Thoracic aorta (tissue), 2 donors: ENCODE results near the gene LMF2. TPM values are rescaled to one million over a fixed set of nuclear protein-coding genes. Genes with fewer than 3 reads are reported as not detected.

Source experiments
- ATAC-seq: fragments of 150-250 bp; one replicate; pipeline ENCODE4 v1.8.0; 2017; ENCODE audit warnings: low read depth; ENCODE audit not compliant: insufficient number of reproducible peaks, low FRiP score
- DNase-seq: peaks from one replicate; pipeline ENCODE4 v3.0.0-alpha.2; 2020; ENCODE audit warnings: low spot score
- H3K27ac ChIP-seq, 2 donors: fragments of 200-600 bp; sonication (generic); 1 replicate in 1 of 2; 2 replicates in 1 of 2; pipeline ENCODE4 v1.5.1; 2016; ENCODE audit warnings: mild to moderate bottlenecking in 2 of 2, moderate library complexity in 2 of 2
- H3K27me3 ChIP-seq: fragments of 200-600 bp; sonication (generic); replicated peaks from 2 replicates; pipeline ENCODE4 v1.6.0; 2016; ENCODE audit warnings: mild to moderate bottlenecking; ENCODE audit not compliant: insufficient read depth
- H3K36me3 ChIP-seq: fragments of 200-600 bp; sonication (generic); one replicate; pipeline ENCODE4 v1.5.1; 2016
- H3K4me1 ChIP-seq, 2 donors: fragments of 200-600 bp; sonication (generic); 1 replicate in 1 of 2; 2 replicates in 1 of 2; pipeline versions ENCODE4 v1.5.1 to v1.6.0; 2016; ENCODE audit warnings: low read depth in 2 of 2, mild to moderate bottlenecking in 1 of 2; ENCODE audit not compliant: control insufficient read depth in 1 of 2
- H3K4me3 ChIP-seq: fragments of 200-600 bp; sonication (generic); 2 replicates; pipeline ENCODE4 v1.5.1; 2016; ENCODE audit warnings: mild to moderate bottlenecking
- H3K9me3 ChIP-seq: fragments of 200-600 bp; sonication (generic); 2 replicates; pipeline ENCODE4 v1.5.1; 2016
- CTCF ChIP-seq: fragments of 200-600 bp; sonication (generic); IDR thresholded peaks from one replicate; pipeline ENCODE4 v1.5.1; 2019; ENCODE audit warnings: antibody characterized with exemption
- total RNA-seq, 2 donors: library from RNA; depleted of rRNA; stranded (reverse); fragments of >200 nt; gene quantifications; one replicate each; pipeline versions ENCODE4 v1.1.0 to v1.2.3, GENCODE V29; 2016

LMF2 gene
- total RNA-seq, 2 donors from 2014 or later: 61.9 to 87.6 TPM

GRCh38 chr22:50475652-50476002 is 31.9 kb downstream of the LMF2 start:
- Histone ChIP-seq H3K4me1 (peaks cover 32 to 38% of the 10 kb centered on the region in 2 donors), H3K36me3 (no peaks in the 10 kb centered on the region), H3K4me3 (peak overlapping the region; percentile 94), H3K27ac (no peak overlapping the region), H3K9me3 (no peaks in the 10 kb centered on the region), H3K27me3 (no peaks in the 10 kb centered on the region)
- no peak for ATAC-seq
- TF ChIP-seq CTCF: no peak
- DNase-seq: no peak

GRCh38 chr22:50474710-50475651 is 32.5 kb downstream of the LMF2 start, which contains the start of gene SBF1:
TSS of gene SBF1 (minus strand) at chr22:50475035. CDS start at chr22:50474840, 195 bp downstream.
- H3K27ac ChIP-seq: peak within 1 kb of the TSS; percentile 19 to 67
- H3K4me3 ChIP-seq: peak within 1 kb of the TSS; percentile 94
- peak; percentile 82 for ATAC-seq
- H3K36me3 ChIP-seq: no peaks in the 10 kb centered on the region
- peak; percentile 64 for DNase-seq
- TF ChIP-seq CTCF: no peak
- H3K9me3 ChIP-seq: no peaks in the 10 kb centered on the region
- no peaks in the 10 kb centered on the region for H3K27me3 ChIP-seq
- H3K4me1 ChIP-seq: peaks cover 39 to 44% of the 10 kb centered on the region in 2 donors

- Histone ChIP-seq H3K9me3 (no peaks in the 10 kb centered on the region), H3K4me3 (peak overlapping the region; percentile 94), H3K27me3 (no peaks in the 10 kb centered on the region), H3K4me1 (peaks cover 40 to 53% of the 10 kb centered on the region in 2 donors), H3K27ac (peak overlapping the region in 1 of 2 donors; percentile 44), H3K36me3 (no peaks in the 10 kb centered on the region)
- TF ChIP-seq CTCF: no peak
- DNase-seq (no peak), ATAC-seq (no peak)
Observed at GRCh38 chr22:50473855-50474671, 33.4 kb downstream of the LMF2 start.

- Histone ChIP-seq H3K4me3 (peak overlapping the region; percentile 94), H3K36me3 (no peaks in the 10 kb centered on the region), H3K27me3 (no peaks in the 10 kb centered on the region), H3K4me1 (peaks cover 40 to 53% of the 10 kb centered on the region in 2 donors), H3K27ac (no peak overlapping the region), H3K9me3 (no peaks in the 10 kb centered on the region)
- no peak for ATAC-seq
- DNase-seq: no peak
- no peak for TF ChIP-seq CTCF
Observed at GRCh38 chr22:50473088-50473487, 34.4 kb downstream of the LMF2 start.

GRCh38 chr22:50471962-50472361 is 35.5 kb downstream of the LMF2 start:
- ATAC-seq (no peak), DNase-seq (no peak)
- Histone ChIP-seq H3K36me3 (peaks cover 6% of the 10 kb centered on the region), H3K4me3 (no peak overlapping the region), H3K27ac (no peak overlapping the region), H3K9me3 (no peaks in the 10 kb centered on the region), H3K4me1 (peaks cover 40 to 53% of the 10 kb centered on the region in 2 donors), H3K27me3 (no peaks in the 10 kb centered on the region)
- no peak for TF ChIP-seq CTCF
